ENCODE results near the gene TUT4. TPM values are rescaled to one million over a fixed set of nuclear protein-coding genes. Genes with fewer than 3 reads are reported as not detected.

TUT4 gene
- total and polyA plus RNA-seq, 10 donors, result 31.7 to 120 (median 79.2) TPM

DNA sequence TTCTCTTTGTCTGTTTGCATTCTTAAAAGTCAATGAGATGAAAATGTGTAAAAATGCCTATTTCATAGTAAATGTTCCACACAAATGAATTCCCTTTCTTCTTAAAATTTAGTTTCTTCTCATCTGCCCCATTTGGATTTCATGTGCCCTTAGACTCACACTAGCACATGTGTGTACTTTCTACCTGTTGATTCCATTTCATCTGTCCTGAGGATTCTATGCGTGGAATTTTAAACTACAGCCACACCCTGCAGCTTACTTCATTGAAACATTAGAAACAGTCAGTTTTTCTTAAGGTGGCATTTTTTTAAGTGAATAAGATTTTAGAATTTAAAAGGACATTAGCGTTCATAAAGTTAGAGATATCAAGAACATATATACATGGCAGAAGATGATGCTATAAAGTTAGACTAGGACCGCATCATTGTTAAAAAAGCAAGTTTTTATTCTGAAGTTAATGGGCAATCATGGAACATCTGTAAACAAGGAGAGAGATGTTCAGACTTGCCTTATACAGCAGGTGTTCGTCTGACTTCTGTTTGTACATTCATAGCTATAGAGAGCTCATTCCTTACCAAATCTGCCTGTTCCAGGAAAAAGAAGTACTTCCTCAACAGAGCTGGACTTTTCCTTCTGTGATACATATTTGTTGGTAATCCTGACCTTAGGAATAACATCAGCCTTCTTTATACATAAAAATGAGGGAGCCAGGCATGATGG, 3.9 kb upstream of the TUT4 start:
- no peak for DNase-seq
- H3K27me3 ChIP-seq (replicated peaks in 1 of 7), result no peaks in the 10 kb centered on the region
- TF ChIP-seq, protein P1, sequence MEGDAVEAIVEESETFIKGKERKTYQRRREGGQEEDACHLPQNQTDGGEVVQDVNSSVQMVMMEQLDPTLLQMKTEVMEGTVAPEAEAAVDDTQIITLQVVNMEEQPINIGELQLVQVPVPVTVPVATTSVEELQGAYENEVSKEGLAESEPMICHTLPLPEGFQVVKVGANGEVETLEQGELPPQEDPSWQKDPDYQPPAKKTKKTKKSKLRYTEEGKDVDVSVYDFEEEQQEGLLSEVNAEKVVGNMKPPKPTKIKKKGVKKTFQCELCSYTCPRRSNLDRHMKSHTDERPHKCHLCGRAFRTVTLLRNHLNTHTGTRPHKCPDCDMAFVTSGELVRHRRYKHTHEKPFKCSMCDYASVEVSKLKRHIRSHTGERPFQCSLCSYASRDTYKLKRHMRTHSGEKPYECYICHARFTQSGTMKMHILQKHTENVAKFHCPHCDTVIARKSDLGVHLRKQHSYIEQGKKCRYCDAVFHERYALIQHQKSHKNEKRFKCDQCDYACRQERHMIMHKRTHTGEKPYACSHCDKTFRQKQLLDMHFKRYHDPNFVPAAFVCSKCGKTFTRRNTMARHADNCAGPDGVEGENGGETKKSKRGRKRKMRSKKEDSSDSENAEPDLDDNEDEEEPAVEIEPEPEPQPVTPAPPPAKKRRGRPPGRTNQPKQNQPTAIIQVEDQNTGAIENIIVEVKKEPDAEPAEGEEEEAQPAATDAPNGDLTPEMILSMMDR (IDR thresholded peaks at IDR 0.05 in 8 of 11, conservative IDR thresholded peaks at IDR 0.05 in 3 of 11), result no peak
- no peak for TF ChIP-seq POLR2AphosphoS5 (IDR thresholded peaks at IDR 0.05)
- TF ChIP-seq POLR2A (IDR thresholded peaks at IDR 0.05), result no peak
- H3K36me3 ChIP-seq, result no peaks in the 10 kb centered on the region
- H3K9me3 ChIP-seq, result no peaks in the 10 kb centered on the region
- intact Hi-C loops (cut with DNase I; ENCODE audit: low total_unique reads), result loop anchor here (10.0 kb wide), 1 partner anchor 128 kb away; no protein-coding TSS in a partner anchor
- H3K4me1 ChIP-seq, result peaks cover 8 to 22% (median 14%) of the 10 kb centered on the region in 6 donors
- H3K4me3 ChIP-seq, result no peak overlapping the region
- 88 to 99% (median 92%) methylated on average over 4 of the region's 4 CpGs for WGBS, 5 donors
- no peak overlapping the region for H3K27ac ChIP-seq

- TF ChIP-seq POLR2A (IDR thresholded peaks at IDR 0.05) (no peak), POLR2AphosphoS5 (IDR thresholded peaks at IDR 0.05) (no peak)
- TF ChIP-seq, protein P1 (IDR thresholded peaks at IDR 0.05 in 8 of 11, conservative IDR thresholded peaks at IDR 0.05 in 3 of 11), result no peak
- Histone ChIP-seq H3K36me3 (no peaks in the 10 kb centered on the region), H3K27ac (peak overlapping the region in 2 of 8 donors; percentile 96), H3K4me3 (no peak overlapping the region), H3K9me3 (no peaks in the 10 kb centered on the region), H3K27me3 (replicated peaks in 1 of 7) (no peaks in the 10 kb centered on the region), H3K4me1 (peaks cover 18 to 43% (median 33%) of the 10 kb centered on the region in 6 donors)
- intact Hi-C loops (cut with DNase I; ENCODE audit: low total_unique reads), result loop anchor here (10.0 kb wide), 1 partner anchor 130 kb away; no protein-coding TSS in a partner anchor
- DNase-seq, result no peak
- 50 to 70% (median 60%) methylated on average over 3 of the region's 3 CpGs for WGBS, 5 donors
Measured at GRCh38 chr1:52554756-52555155, 1.9 kb upstream of the TUT4 start.

- Histone ChIP-seq H3K27me3 (replicated peaks in 1 of 7) (no peaks in the 10 kb centered on the region), H3K9me3 (no peaks in the 10 kb centered on the region), H3K4me3 (peak overlapping the region in 4 of 8 donors; percentile 78 to 90 (median 88)), H3K4me1 (peaks cover 18 to 48% (median 37%) of the 10 kb centered on the region in 6 donors), H3K27ac (peak overlapping the region in 4 of 8 donors; percentile 95 to 96 (median 96)), H3K36me3 (no peaks in the 10 kb centered on the region)
- WGBS, 5 donors, result 77 to 88% (median 81%) methylated on average over 6 of the region's 6 CpGs
- no peak for DNase-seq
- TF ChIP-seq POLR2A (IDR thresholded peaks at IDR 0.05) (no peak), POLR2AphosphoS5 (IDR thresholded peaks at IDR 0.05) (no peak)
- TF ChIP-seq, protein P1 (IDR thresholded peaks at IDR 0.05 in 8 of 11, conservative IDR thresholded peaks at IDR 0.05 in 3 of 11), result no peak
- intact Hi-C loops (cut with DNase I; ENCODE audit: low total_unique reads), result loop anchor here (10.0 kb wide), 1 partner anchor 131 kb away; no protein-coding TSS in a partner anchor
Measured at GRCh38 chr1:52554267-52554640, 1.4 kb upstream of the TUT4 start.
